Erythroblast (primary cell): ENCODE results near the gene RPS19.

Source experiments
- GATA1 ChIP-seq: IDR thresholded peaks from 2 replicates; pipeline ENCODE4 v1.6.1; 2011; ENCODE audit warnings: low read depth, mild to moderate bottlenecking, control low read depth, low read length, moderate library complexity
- POLR2A ChIP-seq: IDR thresholded peaks from 2 replicates; pipeline ENCODE4 v1.6.1; 2011; ENCODE audit warnings: mild to moderate bottlenecking, low read length

DNA sequence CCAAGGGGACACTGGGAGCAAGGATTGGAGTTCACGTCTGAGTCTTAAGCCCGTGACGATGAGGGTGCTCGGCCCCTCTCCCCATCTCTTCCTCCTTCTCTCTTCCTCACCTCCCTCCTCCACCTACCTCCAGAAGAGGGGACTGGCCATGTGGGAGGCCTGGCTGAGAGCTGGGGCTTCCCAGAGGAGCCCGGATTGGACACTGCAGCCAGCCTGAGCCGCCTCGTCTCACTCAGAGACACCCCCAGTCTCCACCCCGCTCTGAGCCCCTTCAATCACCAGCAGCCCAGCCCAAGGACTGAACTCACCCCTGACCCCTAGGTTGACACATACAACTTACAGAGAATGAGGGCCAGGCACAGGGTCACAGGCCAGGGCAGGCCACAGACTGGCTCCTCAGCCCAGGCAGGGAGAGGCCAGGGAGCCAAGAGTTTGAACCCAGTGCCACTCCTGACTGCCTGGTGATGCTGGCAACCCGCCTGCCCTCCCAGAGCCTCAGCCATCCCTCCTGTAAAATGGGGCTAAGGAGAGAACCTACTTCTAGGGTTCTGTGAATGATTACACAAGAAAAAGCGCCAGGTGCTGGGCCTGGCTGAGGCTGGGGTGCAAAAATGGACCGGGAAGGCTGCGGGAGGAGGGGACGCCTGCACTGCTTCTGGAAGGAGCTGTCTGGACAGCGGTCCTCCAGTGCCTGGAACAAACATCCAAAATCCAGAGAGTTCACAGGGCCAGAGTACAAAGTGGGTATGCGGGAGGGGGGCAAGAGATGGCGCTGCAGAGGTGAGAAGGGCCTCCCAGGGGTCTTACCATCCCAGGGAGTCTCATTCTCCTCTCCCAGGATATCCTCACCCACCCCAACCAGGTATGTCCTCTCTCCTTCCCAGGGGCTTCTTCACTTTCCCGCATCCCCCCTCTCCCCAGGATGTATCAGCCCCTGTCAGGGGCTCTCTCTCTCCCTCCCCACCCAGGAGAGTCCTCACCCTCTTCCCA lies 18.2 kb downstream of the RPS19 start:
- no peak for TF ChIP-seq POLR2A
- no peak for TF ChIP-seq GATA1
